VCaP (cell line): ENCODE data around the gene DHX15.
"Not testable (repeated sequence)": the region's sequence is repeated elsewhere in the genome, so short reads cannot be mapped to it uniquely, and the experiment has no call there.

Experiments
- H3K27ac ChIP-seq: fragments of 450-650 bp; 2 replicates; pipeline ENCODE4 v1.5.1; 2017
- CTCF ChIP-seq: fragments of 450-650 bp; conservative IDR thresholded peaks from 2 replicates; pipeline ENCODE4 v1.5.1; 2017; ENCODE audit warnings: mild to moderate bottlenecking, moderate library complexity

The DHX15 gene

GRCh38 chr4:24510091-24510490 lies 74.3 kb downstream of the DHX15 start:
- TF ChIP-seq CTCF = no peak
- H3K27ac ChIP-seq = no peak overlapping the region

- H3K27ac ChIP-seq = no peak overlapping the region
- no peak for TF ChIP-seq CTCF
Measured at GRCh38 chr4:24508541-24508940, 75.8 kb downstream of the DHX15 start.

GRCh38 chr4:24507439-24507838 lies 76.9 kb downstream of the DHX15 start:
- H3K27ac ChIP-seq = no peak overlapping the region
- TF ChIP-seq CTCF = no peak

DNA sequence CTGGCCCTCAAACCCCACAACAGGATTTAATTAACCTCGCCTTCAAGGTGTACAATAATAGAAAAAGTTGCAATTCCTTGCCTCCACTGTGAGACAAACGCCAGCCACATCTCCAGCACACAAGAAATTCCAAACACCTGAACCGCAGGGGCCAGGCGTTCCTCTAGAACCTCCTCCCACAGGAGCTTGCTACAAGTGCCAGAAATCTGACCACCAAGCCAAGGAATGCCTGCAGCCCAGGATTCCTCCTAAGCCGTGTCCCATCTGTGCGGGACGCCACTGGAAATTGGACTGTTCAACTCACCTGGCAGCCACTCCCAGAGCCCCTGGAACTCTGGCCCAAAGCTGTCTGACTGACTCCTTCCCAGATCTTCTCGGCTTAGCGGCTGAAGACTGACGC lies 81.3 kb downstream of the DHX15 start:
- H3K27ac ChIP-seq = not testable (repeated sequence)

DNA sequence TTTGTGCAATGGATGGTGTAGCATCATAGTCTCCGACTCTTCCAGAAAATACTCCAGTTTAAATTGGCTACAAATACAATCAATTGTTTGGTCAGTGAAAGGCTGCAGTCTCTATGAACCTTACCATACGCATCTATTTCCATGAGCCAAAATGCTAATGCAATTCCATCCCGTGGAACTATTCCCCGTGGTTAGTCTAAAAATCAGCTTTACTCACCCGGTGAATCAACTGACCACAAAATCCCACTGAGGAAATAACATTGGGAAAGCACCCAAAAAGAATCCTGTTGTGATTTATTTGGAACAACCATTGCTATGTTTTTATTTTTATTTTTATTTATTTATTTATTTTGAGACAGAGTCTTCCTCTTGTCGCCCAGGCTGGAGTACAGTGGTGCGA lies 87.1 kb downstream of the DHX15 start:
- no peak for TF ChIP-seq CTCF
- no peak overlapping the region for H3K27ac ChIP-seq

- H3K27ac ChIP-seq = no peak overlapping the region
- TF ChIP-seq CTCF = no peak
Measured at GRCh38 chr4:24496597-24496996, 87.8 kb downstream of the DHX15 start.

DNA sequence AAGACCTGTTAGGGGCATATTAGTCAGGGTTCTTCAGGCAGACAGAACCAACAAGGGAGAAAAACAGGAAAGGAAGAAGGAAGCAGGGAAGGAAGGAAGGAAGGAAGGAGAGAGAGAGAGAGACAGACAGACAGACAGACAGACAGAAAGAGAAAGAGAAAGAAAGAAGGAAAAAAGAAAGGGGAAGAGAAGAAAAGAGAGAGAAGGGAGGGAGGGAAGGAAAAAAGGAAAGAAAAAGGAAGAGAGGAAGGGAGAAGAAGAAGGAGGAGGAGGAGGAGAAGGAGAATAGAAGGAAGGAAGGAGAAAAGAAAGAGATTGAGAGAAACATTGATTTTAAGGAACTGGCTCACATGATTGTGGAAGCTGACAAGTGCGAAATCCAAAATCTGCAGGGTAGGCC lies 89.0 kb downstream of the DHX15 start:
- no peak for TF ChIP-seq CTCF
- H3K27ac ChIP-seq = no peak overlapping the region

GRCh38 chr4:24489870-24490269 lies 94.5 kb downstream of the DHX15 start:
- no peak for TF ChIP-seq CTCF

More at GRCh38 chr4:24489870-24490269, 94.5 kb downstream of the DHX15 start:
- H3K27ac ChIP-seq = no peak overlapping the region
